ENCODE data around the gene LRMDA. TPM values are rescaled to one million over a fixed set of nuclear protein-coding genes. Genes with fewer than 3 reads are reported as not detected.

The LRMDA gene
- total and polyA plus RNA-seq, 2 donors (not counting 1 experiment from before 2014, with no cell fraction given) = 0.12 TPM; not detected in 1

- DNase-seq = no peak
- Mint-ChIP-seq H3K4me3 (no peak overlapping the region), H3K27me3 (no peaks in the 10 kb centered on the region), H3K9me3 (ENCODE audit: insufficient read depth) (no peaks in the 10 kb centered on the region), H3K4me1 (no peaks in the 10 kb centered on the region), H3K27ac (no peak overlapping the region)
- Histone ChIP-seq H3K4me3 (ENCODE audit: control extremely low read depth in 1 of 5, extremely low read depth in 1 of 5, insufficient read depth in 1 of 5, low read depth in 2 of 5, low read length in 4 of 5) (no peak overlapping the region), H3K36me3 (replicated peaks in 1 of 2; ENCODE audit: control extremely low read depth in 1 of 2, control insufficient read depth in 1 of 2, extremely low read depth in 1 of 2, insufficient read depth in 2 of 2, low read length in 1 of 2) (no peaks in the 10 kb centered on the region), H3K9me3 (ENCODE audit: control extremely low read depth in 1 of 3, control insufficient read depth in 2 of 3, insufficient read depth in 1 of 3, low read length in 2 of 3) (peaks cover 0 to 2% (median 0%) of the 10 kb centered on the region in 3 donors), H3K4me1 (ENCODE audit: control insufficient read depth in 2 of 2, insufficient read depth in 2 of 2, low read length in 2 of 2) (no peaks in the 10 kb centered on the region), H3K9ac (ENCODE audit: low read length) (no peak overlapping the region), H3K27ac (ENCODE audit: low read length in 2 of 2) (no peak overlapping the region), H4K20me1 (ENCODE audit: control insufficient read depth, insufficient read depth, low read length, poor library complexity, severe bottlenecking) (no peaks in the 10 kb centered on the region), H3K79me2 (ENCODE audit: control insufficient read depth, insufficient read depth, low read length) (no peaks in the 10 kb centered on the region), H2AFZ (ENCODE audit: insufficient read depth, low read depth, low read length, poor library complexity, severe bottlenecking) (no peak overlapping the region), H3K4me2 (replicated peaks; ENCODE audit: low read depth, low read length, poor library complexity, severe bottlenecking) (no peak overlapping the region), H3K27me3 (replicated peaks in 1 of 4; ENCODE audit: control extremely low read depth in 1 of 4, control insufficient read depth in 3 of 4, insufficient read depth in 4 of 4, low read length in 3 of 4) (no peaks in the 10 kb centered on the region)
- no peak for ATAC-seq (ENCODE audit: low read depth)
- CTCF ChIA-PET = no interaction called here
- TF ChIP-seq CTCF (IDR thresholded peaks at IDR 0.05) (no peak), EZH2 (IDR thresholded peaks at IDR 0.05; ENCODE audit: borderline replicate concordance, insufficient read depth, low read depth, low read length, poor library complexity, severe bottlenecking) (no peak)
- no CpG with 5 or more reads among the region's 1 CpG for WGBS (ENCODE audit: insufficient coverage)
- intact Hi-C loops (cut with micrococcal nuclease) = no loop called here
- POLR2A ChIA-PET = no interaction called here
Measured at GRCh38 chr10:75484717-75485116, 53.3 kb downstream of the LRMDA start.

GRCh38 chr10:75486591-75486990 lies 55.2 kb downstream of the LRMDA start:
- Histone ChIP-seq H3K36me3 (replicated peaks in 1 of 2; ENCODE audit: control extremely low read depth in 1 of 2, control insufficient read depth in 1 of 2, extremely low read depth in 1 of 2, insufficient read depth in 2 of 2, low read length in 1 of 2) (no peaks in the 10 kb centered on the region), H2AFZ (ENCODE audit: insufficient read depth, low read depth, low read length, poor library complexity, severe bottlenecking) (no peak overlapping the region), H3K27me3 (replicated peaks in 1 of 4; ENCODE audit: control extremely low read depth in 1 of 4, control insufficient read depth in 3 of 4, insufficient read depth in 4 of 4, low read length in 3 of 4) (no peaks in the 10 kb centered on the region), H3K4me3 (ENCODE audit: control extremely low read depth in 1 of 5, extremely low read depth in 1 of 5, insufficient read depth in 1 of 5, low read depth in 2 of 5, low read length in 4 of 5) (no peak overlapping the region), H3K4me2 (replicated peaks; ENCODE audit: low read depth, low read length, poor library complexity, severe bottlenecking) (no peak overlapping the region), H3K4me1 (ENCODE audit: control insufficient read depth in 2 of 2, insufficient read depth in 2 of 2, low read length in 2 of 2) (no peaks in the 10 kb centered on the region), H3K9ac (ENCODE audit: low read length) (no peak overlapping the region), H3K79me2 (ENCODE audit: control insufficient read depth, insufficient read depth, low read length) (no peaks in the 10 kb centered on the region), H4K20me1 (ENCODE audit: control insufficient read depth, insufficient read depth, low read length, poor library complexity, severe bottlenecking) (no peaks in the 10 kb centered on the region), H3K9me3 (ENCODE audit: control extremely low read depth in 1 of 3, control insufficient read depth in 2 of 3, insufficient read depth in 1 of 3, low read length in 2 of 3) (peaks cover 0 to 2% (median 0%) of the 10 kb centered on the region in 3 donors), H3K27ac (ENCODE audit: low read length in 2 of 2) (no peak overlapping the region)
- Mint-ChIP-seq H3K27ac (no peak overlapping the region), H3K9me3 (ENCODE audit: insufficient read depth) (no peaks in the 10 kb centered on the region), H3K4me3 (no peak overlapping the region), H3K27me3 (no peaks in the 10 kb centered on the region), H3K4me1 (no peaks in the 10 kb centered on the region)
- DNase-seq = no peak
- TF ChIP-seq CTCF (IDR thresholded peaks at IDR 0.05) (no peak), EZH2 (IDR thresholded peaks at IDR 0.05; ENCODE audit: borderline replicate concordance, insufficient read depth, low read depth, low read length, poor library complexity, severe bottlenecking) (no peak)
- POLR2A ChIA-PET = no interaction called here
- intact Hi-C loops (cut with micrococcal nuclease) = no loop called here
- WGBS (ENCODE audit: insufficient coverage) = 90% methylated on average over 2 of the region's 2 CpGs
- no peak for ATAC-seq (ENCODE audit: low read depth)
- CTCF ChIA-PET = no interaction called here
